PC-9 (cell line): ENCODE results near the gene CDH12.

Source experiments
- CTCF ChIP-seq: fragments of 200-600 bp; sonication (generic); conservative IDR thresholded peaks from 2 replicates; pipeline ENCODE4 v1.6.1; 2017; ENCODE audit warnings: mixed run types, antibody characterized with exemption, mild to moderate bottlenecking, moderate library complexity
- EZH2 ChIP-seq: fragments of 200-600 bp; sonication (generic); IDR thresholded peaks from 2 replicates; pipeline ENCODE4 v1.8.0; 2017; ENCODE audit warnings: antibody characterized with exemption, low read depth

GRCh38 chr5:22278164-22278563 lies 575.0 kb downstream of the CDH12 start:
- TF ChIP-seq CTCF (no peak), EZH2 (no peak)
